ENCODE measurements around the gene REN. TPM values are rescaled to one million over a fixed set of nuclear protein-coding genes. Genes with fewer than 3 reads are reported as not detected.
A peak's percentile ranks its signal among the peaks of the same experiment; 100 is the strongest.

REN gene
- total RNA-seq, 4 donors from 2014 or later: 0.38 to 0.99 TPM; not detected in 2

- intact Hi-C loops (cut with DNase I): no loop called here
- H3K4me3 ChIP-seq: no peak overlapping the region
- 80 to 90% methylated on average over 3 to 5 of the region's 5 CpGs for WGBS, 2 donors
- TF ChIP-seq CTCF (IDR thresholded peaks at IDR 0.05) (no peak), POLR2A (IDR thresholded peaks at IDR 0.05) (no peak)
- H3K4me1 ChIP-seq: peaks cover 4 to 69% (median 18%) of the 10 kb centered on the region in 3 donors
- no peaks in the 10 kb centered on the region for H3K27me3 ChIP-seq
- DNase-seq: no peak
- H3K36me3 ChIP-seq: peaks cover 0 to 24% (median 0%) of the 10 kb centered on the region in 3 donors
- H3K9me3 ChIP-seq: no peaks in the 10 kb centered on the region
- no peak overlapping the region for H3K27ac ChIP-seq
Observed at GRCh38 chr1:204110894-204111633, 55.1 kb downstream of the REN start.

GRCh38 chr1:204108312-204109141 lies 57.6 kb downstream of the REN start:
- Histone ChIP-seq H3K36me3 (peaks cover 0 to 8% (median 0%) of the 10 kb centered on the region in 3 donors), H3K9me3 (no peaks in the 10 kb centered on the region), H3K27me3 (no peaks in the 10 kb centered on the region), H3K4me3 (no peak overlapping the region), H3K27ac (peak overlapping the region in 3 of 4 donors; percentile 39 to 60 (median 54)), H3K4me1 (peaks cover 10 to 83% (median 26%) of the 10 kb centered on the region in 3 donors)
- intact Hi-C loops (cut with DNase I): no loop called here
- TF ChIP-seq CTCF (IDR thresholded peaks at IDR 0.05): no peak
- no peak for TF ChIP-seq POLR2A (IDR thresholded peaks at IDR 0.05)
- DNase-seq: no peak
- 55 to 68% methylated on average over 14 of the region's 21 CpGs for WGBS, 2 donors

- Histone ChIP-seq H3K9me3 (no peaks in the 10 kb centered on the region), H3K36me3 (peaks cover 0 to 8% (median 0%) of the 10 kb centered on the region in 3 donors), H3K4me3 (no peak overlapping the region), H3K27ac (peak overlapping the region in 3 of 4 donors; percentile 19 to 39 (median 39)), H3K4me1 (peaks cover 15 to 83% (median 28%) of the 10 kb centered on the region in 3 donors), H3K27me3 (no peaks in the 10 kb centered on the region)
- no peak for TF ChIP-seq CTCF (IDR thresholded peaks at IDR 0.05)
- TF ChIP-seq POLR2A (IDR thresholded peaks at IDR 0.05): no peak
- intact Hi-C loops (cut with DNase I): no loop called here
- DNase-seq: no peak
- 94% methylated on average over 2 of the region's 2 CpGs for WGBS, 2 donors
Observed at GRCh38 chr1:204107892-204108291, 58.2 kb downstream of the REN start.

- no peaks in the 10 kb centered on the region for H3K27me3 ChIP-seq
- TF ChIP-seq POLR2A (IDR thresholded peaks at IDR 0.05) (no peak), CTCF (IDR thresholded peaks at IDR 0.05) (no peak)
- DNase-seq: no peak
- 93 to 100% methylated on average over 1 of the region's 1 CpG for WGBS, 2 donors
- H3K36me3 ChIP-seq: peaks cover 0 to 8% (median 0%) of the 10 kb centered on the region in 3 donors
- H3K4me1 ChIP-seq: peaks cover 23 to 83% (median 37%) of the 10 kb centered on the region in 3 donors
- no peaks in the 10 kb centered on the region for H3K9me3 ChIP-seq
- no peak overlapping the region for H3K27ac ChIP-seq
- H3K4me3 ChIP-seq: no peak overlapping the region
- intact Hi-C loops (cut with DNase I): no loop called here
Observed at GRCh38 chr1:204106825-204107224, 59.3 kb downstream of the REN start.

- no peaks in the 10 kb centered on the region for H3K9me3 ChIP-seq
- DNase-seq: no peak
- no peak for TF ChIP-seq POLR2A (IDR thresholded peaks at IDR 0.05)
- TF ChIP-seq CTCF (IDR thresholded peaks at IDR 0.05): no peak
- peaks cover 0 to 8% (median 0%) of the 10 kb centered on the region in 3 donors for H3K36me3 ChIP-seq
- H3K4me1 ChIP-seq: peaks cover 23 to 84% (median 40%) of the 10 kb centered on the region in 3 donors
- H3K27me3 ChIP-seq: no peaks in the 10 kb centered on the region
- peak overlapping the region in 3 of 4 donors; percentile 42 to 85 (median 73) for H3K27ac ChIP-seq
- 87 to 90% methylated on average over 2 to 5 of the region's 6 CpGs for WGBS, 2 donors
- intact Hi-C loops (cut with DNase I): no loop called here
- H3K4me3 ChIP-seq: no peak overlapping the region
Observed at GRCh38 chr1:204105131-204105515, 61.0 kb downstream of the REN start.
